Esophagus muscularis mucosa (tissue), 4 donors: ENCODE measurements around the gene ADRA2C. TPM values are rescaled to one million over a fixed set of nuclear protein-coding genes. Genes with fewer than 3 reads are reported as not detected.

Experiments
- DNase-seq: peaks from one replicate; pipeline ENCODE4 v3.0.0-alpha.2; 2017; ENCODE audit errors: extremely low spot score
- H3K27ac ChIP-seq, 4 donors: fragments of 200-600 bp; sonication (generic); replicated peaks in 1 of 4; 1 replicate in 3 of 4; 2 replicates in 1 of 4; pipeline ENCODE4 v1.5.1; 2016 to 2019; ENCODE audit warnings: mild to moderate bottlenecking in 1 of 4
- H3K27me3 ChIP-seq, 4 donors: fragments of 200-600 bp; sonication (generic); one replicate each; pipeline versions ENCODE4 v1.5.1 to v1.6.0; 2016 to 2019
- H3K36me3 ChIP-seq, 4 donors: fragments of 200-600 bp; sonication (generic); one replicate each; pipeline ENCODE4 v1.5.1; 2016 to 2019
- H3K4me1 ChIP-seq, 4 donors: fragments of 200-600 bp; sonication (generic); one replicate each; pipeline ENCODE4 v1.5.1; 2016 to 2019
- H3K4me3 ChIP-seq, 4 donors: fragments of 200-600 bp; sonication (generic); 1 replicate in 2 of 4; 2 replicates in 2 of 4; pipeline ENCODE4 v1.5.1; 2016 to 2019; ENCODE audit warnings: mild to moderate bottlenecking in 4 of 4, moderate library complexity in 1 of 4
- H3K9me3 ChIP-seq, 4 donors: fragments of 200-600 bp; sonication (generic); 1 replicate in 3 of 4; 2 replicates in 1 of 4; pipeline ENCODE4 v1.5.1; 2016 to 2019
- EP300 ChIP-seq: sonication (generic); formaldehyde crosslinking; IDR thresholded peaks from one replicate; pipeline ENCODE4 v1.6.1; 2017; ENCODE audit warnings: antibody characterized with exemption
- POLR2A ChIP-seq: fragments of 450-650 bp; IDR thresholded peaks from one replicate; pipeline ENCODE4 v1.6.1; 2017; ENCODE audit warnings: antibody characterized with exemption, moderate library complexity, mild to moderate bottlenecking, low read depth
- POLR2AphosphoS5 ChIP-seq, 2 donors: sonication (generic); formaldehyde crosslinking; IDR thresholded peaks; one replicate each; pipeline ENCODE4 v1.6.1; 2017; ENCODE audit warnings: antibody characterized with exemption in 2 of 2
- WGBS: methylation state at CpG from one replicate; pipeline ENCODE4 v1.1.5; 2018; 5-methylcytosine and 5-hydroxymethylcytosine counted together
- intact Hi-C: fragments of 100-400 bp; cut with DNase I; formaldehyde crosslinking; loops from one replicate; pipeline ENCODE4 v1.15.1; 2023
- total RNA-seq, 4 donors: library from RNA; depleted of rRNA; stranded (reverse); fragments of >200 nt; gene quantifications; one replicate each; pipeline versions ENCODE4 v1.1.0 to v1.2.1, GENCODE V29; 2016
- TF ChIP-seq, protein P1 (sequence below), 3 experiments: fragments of 200-600 bp in 2 of 3; fragments of 450-650 bp in 1 of 3; sonication (generic) in 2 of 3; IDR thresholded peaks; one replicate each; pipeline ENCODE4 v1.5.1; 2017 to 2019; ENCODE audit warnings: antibody characterized with exemption in 3 of 3, mild to moderate bottlenecking in 2 of 3, moderate library complexity in 1 of 3

Gene ADRA2C
- total RNA-seq, 4 donors from 2014 or later, result 2.9 to 10.3 (median 8.4) TPM

DNA sequence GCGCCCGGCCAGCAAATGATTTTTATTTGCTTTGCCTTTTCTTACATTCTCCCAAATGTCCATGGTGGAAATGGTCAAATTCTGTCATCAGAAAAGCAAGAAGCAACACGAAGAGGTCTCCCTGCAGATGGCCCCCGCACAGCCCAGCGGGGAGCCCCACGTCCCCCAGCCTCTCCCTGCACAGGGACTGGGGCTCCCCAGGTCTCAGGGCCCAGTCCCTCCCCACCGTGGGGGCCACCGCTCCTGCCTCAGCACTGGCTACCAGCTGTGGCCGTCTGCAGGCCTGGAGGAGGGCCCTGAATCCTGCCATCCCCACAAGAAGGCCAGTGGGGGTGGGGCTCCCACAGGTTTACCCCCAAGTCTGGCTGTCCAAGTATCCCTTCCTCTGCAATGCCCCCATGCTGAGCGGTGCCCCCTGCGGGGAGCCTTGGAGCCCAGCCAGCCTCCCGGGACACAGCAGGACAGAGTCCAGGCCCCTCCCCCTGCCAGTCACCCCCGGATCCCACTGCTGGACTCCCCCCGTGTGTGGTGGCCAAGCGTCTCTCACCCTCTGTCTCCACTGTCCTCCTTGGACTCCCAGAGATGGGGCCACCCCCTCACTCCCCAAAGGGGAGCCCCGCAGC, 38.2 kb upstream of the ADRA2C start:
- no peak overlapping the region for H3K27ac ChIP-seq
- 79% methylated on average over 7 of the region's 16 CpGs for WGBS

DNA sequence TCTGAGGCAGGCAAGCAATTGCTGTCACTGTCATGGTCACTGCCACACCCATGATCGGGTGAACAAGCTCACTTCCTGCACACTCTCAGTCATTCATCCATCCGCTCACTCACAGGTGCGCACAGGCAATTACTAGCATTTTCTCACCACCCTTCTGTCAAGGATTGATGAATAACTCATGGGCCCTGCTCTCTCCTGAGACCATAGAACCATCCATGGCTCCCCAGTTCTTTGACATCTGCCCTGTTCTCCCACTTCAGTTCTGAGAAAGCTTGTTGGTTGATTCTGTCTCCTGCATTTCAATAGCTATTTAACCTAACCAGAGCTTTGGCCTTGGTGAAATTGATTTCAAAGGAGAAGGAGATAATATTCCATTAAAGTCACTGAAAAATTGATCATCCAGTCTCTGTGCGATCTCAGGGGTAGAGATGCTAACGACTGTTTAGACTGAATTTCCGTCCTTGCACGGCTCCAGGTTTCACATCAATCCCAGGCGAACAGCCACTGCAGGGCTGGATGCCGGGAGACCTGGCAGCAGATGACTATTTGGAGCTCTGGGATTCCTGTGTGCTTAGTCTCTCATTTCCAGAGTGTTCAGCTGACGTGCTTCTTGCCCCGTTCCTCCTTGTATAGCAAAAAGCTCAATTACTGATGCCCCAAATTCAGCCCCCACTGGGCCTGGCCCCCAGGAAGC, 36.9 kb upstream of the ADRA2C start:
- H3K4me1 ChIP-seq, result no peaks in the 10 kb centered on the region
- H3K27ac ChIP-seq, result no peak overlapping the region
- intact Hi-C loops, result no loop called here
- WGBS, result 52% methylated on average over 10 of the region's 11 CpGs
- peaks cover 0 to 97% (median 8%) of the 10 kb centered on the region in 4 donors for H3K27me3 ChIP-seq
- H3K36me3 ChIP-seq, result no peaks in the 10 kb centered on the region
- no peak overlapping the region for H3K4me3 ChIP-seq
- TF ChIP-seq POLR2A, result no peak
- TF ChIP-seq EP300, result no peak
- TF ChIP-seq, protein P1, sequence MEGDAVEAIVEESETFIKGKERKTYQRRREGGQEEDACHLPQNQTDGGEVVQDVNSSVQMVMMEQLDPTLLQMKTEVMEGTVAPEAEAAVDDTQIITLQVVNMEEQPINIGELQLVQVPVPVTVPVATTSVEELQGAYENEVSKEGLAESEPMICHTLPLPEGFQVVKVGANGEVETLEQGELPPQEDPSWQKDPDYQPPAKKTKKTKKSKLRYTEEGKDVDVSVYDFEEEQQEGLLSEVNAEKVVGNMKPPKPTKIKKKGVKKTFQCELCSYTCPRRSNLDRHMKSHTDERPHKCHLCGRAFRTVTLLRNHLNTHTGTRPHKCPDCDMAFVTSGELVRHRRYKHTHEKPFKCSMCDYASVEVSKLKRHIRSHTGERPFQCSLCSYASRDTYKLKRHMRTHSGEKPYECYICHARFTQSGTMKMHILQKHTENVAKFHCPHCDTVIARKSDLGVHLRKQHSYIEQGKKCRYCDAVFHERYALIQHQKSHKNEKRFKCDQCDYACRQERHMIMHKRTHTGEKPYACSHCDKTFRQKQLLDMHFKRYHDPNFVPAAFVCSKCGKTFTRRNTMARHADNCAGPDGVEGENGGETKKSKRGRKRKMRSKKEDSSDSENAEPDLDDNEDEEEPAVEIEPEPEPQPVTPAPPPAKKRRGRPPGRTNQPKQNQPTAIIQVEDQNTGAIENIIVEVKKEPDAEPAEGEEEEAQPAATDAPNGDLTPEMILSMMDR (IDR thresholded peaks at IDR 0.05), result no peak
- no peak for TF ChIP-seq POLR2AphosphoS5 (IDR thresholded peaks at IDR 0.05)
- H3K9me3 ChIP-seq, result peaks cover 0 to 4% (median 0%) of the 10 kb centered on the region in 4 donors
- DNase-seq, result no peak

More for the DNA sequence above, 38.2 kb upstream of the ADRA2C start:
- TF ChIP-seq, protein P1 (IDR thresholded peaks at IDR 0.05), result no peak
- no peak for TF ChIP-seq EP300
- no peak for TF ChIP-seq POLR2AphosphoS5 (IDR thresholded peaks at IDR 0.05)
- no peak for TF ChIP-seq POLR2A
- no peak for DNase-seq
- H3K9me3 ChIP-seq, result peaks cover 0 to 4% (median under 1%) of the 10 kb centered on the region in 4 donors
- H3K4me1 ChIP-seq, result no peaks in the 10 kb centered on the region
- intact Hi-C loops, result no loop called here
- H3K27me3 ChIP-seq, result peaks cover 0 to 97% (median 14%) of the 10 kb centered on the region in 4 donors
- no peaks in the 10 kb centered on the region for H3K36me3 ChIP-seq
- H3K4me3 ChIP-seq, result no peak overlapping the region

DNA sequence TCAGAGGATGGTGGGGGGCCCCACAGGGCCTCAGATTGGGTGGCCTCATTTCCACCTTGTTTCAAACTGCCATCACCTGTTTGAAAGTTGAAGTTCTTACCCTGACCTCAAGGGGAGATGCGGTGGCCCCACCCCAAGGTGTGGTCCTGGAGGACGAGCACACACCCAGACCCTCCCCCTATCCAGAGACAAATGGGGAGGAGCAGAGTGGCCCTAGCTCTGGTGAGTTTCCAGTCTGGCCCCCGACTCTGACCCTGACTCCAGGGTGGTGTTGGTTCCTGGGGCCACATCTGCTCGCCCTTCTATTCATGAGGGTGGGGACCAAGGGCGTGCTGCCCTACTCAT, 36.3 kb upstream of the ADRA2C start:
- peaks cover 0 to 4% (median 0%) of the 10 kb centered on the region in 4 donors for H3K9me3 ChIP-seq
- no peak for DNase-seq
- TF ChIP-seq, protein P1 (IDR thresholded peaks at IDR 0.05), result no peak
- no peak for TF ChIP-seq EP300
- intact Hi-C loops, result no loop called here
- WGBS, result 50% methylated on average over 5 of the region's 5 CpGs
- no peaks in the 10 kb centered on the region for H3K4me1 ChIP-seq
- peaks cover 0 to 97% (median 8%) of the 10 kb centered on the region in 4 donors for H3K27me3 ChIP-seq
- H3K36me3 ChIP-seq, result no peaks in the 10 kb centered on the region
- H3K4me3 ChIP-seq, result no peak overlapping the region
- H3K27ac ChIP-seq, result no peak overlapping the region

DNA sequence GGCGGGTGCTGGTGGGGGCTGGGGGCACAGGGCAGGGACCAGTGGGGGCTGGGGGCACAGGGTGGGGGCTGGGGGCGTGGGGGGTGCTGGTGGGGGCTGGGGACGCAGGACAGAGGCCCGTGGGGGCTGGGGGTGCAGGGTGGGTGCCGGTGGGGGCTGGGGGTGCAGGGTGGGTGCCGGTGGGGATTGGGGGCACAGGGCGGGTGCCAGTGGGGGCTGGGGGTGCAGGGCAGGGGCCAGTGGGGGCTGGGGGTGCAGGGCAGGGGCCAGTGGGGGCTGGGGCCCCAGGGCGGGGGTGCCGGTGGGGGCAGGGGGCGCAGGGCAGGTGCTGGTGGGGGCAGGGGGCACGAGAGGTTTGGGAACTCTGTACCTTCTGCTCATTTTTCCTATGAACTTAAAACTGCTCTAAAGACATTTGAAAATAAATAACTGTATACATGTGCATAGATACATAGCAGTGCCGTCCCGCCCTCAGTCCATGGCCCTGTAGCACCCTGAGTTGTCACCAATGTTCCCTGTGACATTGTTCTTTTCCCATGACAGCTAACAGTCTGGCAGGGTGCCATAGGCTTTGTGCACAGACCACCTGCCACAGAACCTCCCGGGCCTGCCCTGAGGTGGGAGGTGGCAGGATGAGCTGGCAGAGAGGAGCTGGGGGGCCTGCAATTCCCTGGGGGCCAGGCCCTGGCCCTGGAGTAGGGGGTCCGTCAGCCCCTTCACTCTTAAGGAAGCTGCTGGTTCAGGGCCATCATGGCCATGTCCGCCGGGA, 35.6 kb upstream of the ADRA2C start:
- peaks cover 0 to 96% (median 4%) of the 10 kb centered on the region in 4 donors for H3K27me3 ChIP-seq
- H3K4me1 ChIP-seq, result no peaks in the 10 kb centered on the region
- no peak overlapping the region for H3K27ac ChIP-seq
- 66% methylated on average over 4 of the region's 17 CpGs for WGBS
- no peaks in the 10 kb centered on the region for H3K36me3 ChIP-seq
- intact Hi-C loops, result no loop called here
- no peak for DNase-seq
- H3K4me3 ChIP-seq, result no peak overlapping the region
- TF ChIP-seq, protein P1 (IDR thresholded peaks at IDR 0.05), result no peak
- no peak for TF ChIP-seq POLR2AphosphoS5 (IDR thresholded peaks at IDR 0.05)
- TF ChIP-seq EP300, result no peak
- TF ChIP-seq POLR2A, result no peak
- peaks cover 0 to 6% (median 0%) of the 10 kb centered on the region in 4 donors for H3K9me3 ChIP-seq
